GM23338 (cell line): Measurements from ENCODE around the gene RNF182. TPM values are rescaled to one million over a fixed set of nuclear protein-coding genes. Genes with fewer than 3 reads are reported as not detected.

Source experiments
- ATAC-seq: fragments of 200-7000 bp; cut with Tn5 transposase; 3 replicates; pipeline ENCODE4 v1.9.1; 2020
- DNase-seq: peaks from one replicate; pipeline ENCODE4 v3.0.0-alpha.2; 2015; ENCODE audit warnings: low spot score
- H2AFZ ChIP-seq: fragments of 200-600 bp; sonication (generic); 2 replicates; pipeline ENCODE4 v1.8.0; 2016; ENCODE audit warnings: antibody characterized with exemption, mild to moderate bottlenecking, moderate library complexity
- H3F3A ChIP-seq: fragments of 200-600 bp; sonication (generic); replicated peaks from 2 replicates; pipeline ENCODE4 v1.8.0; 2017; ENCODE audit warnings: antibody characterized with exemption, mixed run types, low read depth
- H3K27ac ChIP-seq: fragments of 200-600 bp; sonication (generic); 2 replicates; pipeline ENCODE4 v1.6.1; 2016; ENCODE audit warnings: low read depth
- H3K27me3 ChIP-seq: fragments of 200-600 bp; sonication (generic); 2 replicates; pipeline ENCODE4 v1.8.0; 2016; ENCODE audit warnings: mild to moderate bottlenecking, mixed run types, moderate library complexity; ENCODE audit not compliant: insufficient read depth
- H3K36me3 ChIP-seq: fragments of 200-600 bp; sonication (generic); 2 replicates; pipeline ENCODE4 v1.8.0; 2016; ENCODE audit warnings: mild to moderate bottlenecking; ENCODE audit not compliant: insufficient read depth
- H3K4me1 ChIP-seq: fragments of 200-600 bp; sonication (generic); 2 replicates; pipeline ENCODE4 v1.8.0; 2016; ENCODE audit warnings: mild to moderate bottlenecking, moderate library complexity; ENCODE audit not compliant: insufficient read depth
- H3K4me2 ChIP-seq: fragments of 200-600 bp; sonication (generic); 2 replicates; pipeline ENCODE4 v1.7.1; 2017; ENCODE audit warnings: mixed run types
- H3K4me3 ChIP-seq: fragments of 200-600 bp; sonication (generic); 2 replicates; pipeline ENCODE4 v1.6.1; 2016; ENCODE audit warnings: mixed run types
- H3K79me2 ChIP-seq: fragments of 200-600 bp; sonication (generic); replicated peaks from 2 replicates; pipeline ENCODE4 v1.8.0; 2017; ENCODE audit warnings: mild to moderate bottlenecking; ENCODE audit not compliant: insufficient read depth
- H3K9me2 ChIP-seq: fragments of 200-600 bp; sonication (generic); 2 replicates; pipeline ENCODE4 v1.8.0; 2017; ENCODE audit not compliant: insufficient read depth
- H4K20me1 ChIP-seq: fragments of 200-600 bp; sonication (generic); replicated peaks from 2 replicates; pipeline ENCODE4 v1.8.0; 2017; ENCODE audit warnings: mild to moderate bottlenecking; ENCODE audit not compliant: insufficient read depth
- H3K27ac Mint-ChIP-seq: 2 replicates; pipeline ENCODE4 v1.8.0; 2020; ENCODE audit warnings: inconsistent platforms, mild to moderate bottlenecking, moderate library complexity, mixed read lengths
- H3K27me3 Mint-ChIP-seq: 3 replicates; pipeline ENCODE4 v1.8.0; 2022; ENCODE audit warnings: low read depth, mild to moderate bottlenecking, moderate library complexity, mixed read lengths, inconsistent platforms; ENCODE audit not compliant: insufficient read depth, poor library complexity
- H3K36me3 Mint-ChIP-seq: 3 replicates; pipeline ENCODE4 v1.8.0; 2021; ENCODE audit warnings: low read depth, mild to moderate bottlenecking, inconsistent platforms, moderate library complexity, mixed read lengths
- H3K4me1 Mint-ChIP-seq: 3 replicates; pipeline ENCODE4 v1.8.0; 2020; ENCODE audit warnings: mild to moderate bottlenecking, inconsistent platforms, mixed read lengths
- H3K4me3 Mint-ChIP-seq: 3 replicates; pipeline ENCODE4 v1.8.0; 2021; ENCODE audit warnings: moderate library complexity, mild to moderate bottlenecking, inconsistent platforms, mixed read lengths
- H3K9me3 Mint-ChIP-seq: 3 replicates; pipeline ENCODE4 v1.8.0; 2020; ENCODE audit warnings: moderate library complexity, mild to moderate bottlenecking, inconsistent platforms, mixed read lengths
- CREB1 ChIP-seq: fragments of 250-450 bp; sonication (Bioruptor Pico); IDR thresholded peaks from 2 replicates; pipeline ENCODE4 v1.5.0; 2020; ENCODE audit warnings: low read depth, mild to moderate bottlenecking, moderate library complexity
- EZH2 ChIP-seq: fragments of 200-600 bp; sonication (generic); IDR thresholded peaks from one replicate; pipeline ENCODE4 v1.8.0; 2017; ENCODE audit warnings: antibody characterized with exemption, mild to moderate bottlenecking, low read depth; ENCODE audit not compliant: unreplicated experiment
- JUNB ChIP-seq: IDR thresholded peaks from one replicate; pipeline ENCODE4 v1.6.1; 2016; ENCODE audit warnings: antibody characterized with exemption; ENCODE audit not compliant: unreplicated experiment
- NANOG ChIP-seq: IDR thresholded peaks from 2 replicates; pipeline ENCODE4 v1.6.1; 2016; ENCODE audit warnings: antibody characterized with exemption, borderline replicate concordance
- POLR2AphosphoS5 ChIP-seq: IDR thresholded peaks from 2 replicates; pipeline ENCODE4 v1.6.1; 2016; ENCODE audit warnings: antibody characterized with exemption, low read depth
- STAT1 ChIP-seq: IDR thresholded peaks from one replicate; pipeline ENCODE4 v1.6.1; 2016; ENCODE audit warnings: antibody characterized with exemption; ENCODE audit not compliant: unreplicated experiment
- ZNF114 ChIP-seq: fragments of 250-450 bp; sonication (Bioruptor Pico); IDR thresholded peaks from 2 replicates; pipeline ENCODE4 v1.5.0; 2020; ENCODE audit warnings: mild to moderate bottlenecking, moderate library complexity
- ZNF331 ChIP-seq: fragments of 250-450 bp; sonication (Bioruptor Pico); IDR thresholded peaks from 2 replicates; pipeline ENCODE4 v1.5.0; 2020; ENCODE audit warnings: low read depth, mild to moderate bottlenecking, moderate library complexity
- ZNF462 ChIP-seq: fragments of 250-450 bp; sonication (Bioruptor Pico); IDR thresholded peaks from 2 replicates; pipeline ENCODE4 v1.5.0; 2020; ENCODE audit warnings: mild to moderate bottlenecking, moderate library complexity
- polyA plus RNA-seq: library from polyadenylated mRNA; unstranded; fragments of >200 nt; fragmentation: Nextera tagmentation; extraction: Ambion mirVana; gene quantifications from 2 replicates; pipeline ENCODE4 v1.2.1, GENCODE V29; 2016
- total RNA-seq: library from RNA; depleted of rRNA; stranded (reverse); fragments of >200 nt; shearing (Covaris generic); gene quantifications from 2 replicates; pipeline ENCODE4 v1.2.3, GENCODE V29; 2014
- TF ChIP-seq, protein P1 (sequence below), 2 experiments: fragments of 200-600 bp in 1 of 2; sonication (generic) in 1 of 2; conservative IDR thresholded peaks; 2 replicates each; pipeline versions ENCODE4 v1.5.1 to v1.6.1; 2016 to 2017; ENCODE audit warnings: antibody characterized with exemption in 2 of 2, low read depth in 2 of 2, mild to moderate bottlenecking in 2 of 2, moderate library complexity in 1 of 2
- TF ChIP-seq, protein P2 (sequence below): IDR thresholded peaks from 2 replicates; pipeline ENCODE4 v1.6.1; 2016; ENCODE audit warnings: antibody characterized with exemption
- TF ChIP-seq, protein P3 (sequence below): IDR thresholded peaks from one replicate; pipeline ENCODE4 v1.6.1; 2018; ENCODE audit warnings: antibody characterized with exemption; ENCODE audit not compliant: unreplicated experiment

The RNF182 gene
- total and polyA plus RNA-seq, 2 experiments from 2014 or later: 3.2 to 9.8 TPM

DNA sequence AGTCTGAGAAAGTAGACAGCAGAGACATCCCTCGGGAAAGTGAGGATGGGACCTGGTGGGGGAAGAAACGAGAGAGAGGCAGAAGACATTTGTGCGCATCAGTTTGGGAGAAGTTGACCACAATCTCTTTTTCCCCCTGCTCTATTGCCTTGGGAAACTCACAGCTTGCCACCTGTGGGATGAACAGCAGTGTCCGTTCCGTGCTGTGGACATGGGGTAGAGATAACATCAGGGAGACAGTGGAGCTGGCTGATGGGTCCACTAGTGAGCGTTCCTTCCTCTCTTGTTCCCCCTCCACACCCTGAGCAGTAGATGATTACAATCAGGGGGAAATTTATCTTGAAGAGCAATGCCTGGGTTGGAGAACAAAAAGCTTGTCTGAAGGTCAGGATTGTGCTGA, 21.8 kb upstream of the RNF182 start:
- no peak overlapping the region for H3K4me3 Mint-ChIP-seq
- ATAC-seq (no peak), DNase-seq (no peak)
- no peaks in the 10 kb centered on the region for H3K9me3 Mint-ChIP-seq
- no peaks in the 10 kb centered on the region for H3K4me1 Mint-ChIP-seq
- no peaks in the 10 kb centered on the region for H3K36me3 Mint-ChIP-seq
- no peaks in the 10 kb centered on the region for H3K9me2 ChIP-seq
- H3K79me2 ChIP-seq: no peaks in the 10 kb centered on the region
- H3K27ac Mint-ChIP-seq: no peak overlapping the region
- TF ChIP-seq, protein P1, sequence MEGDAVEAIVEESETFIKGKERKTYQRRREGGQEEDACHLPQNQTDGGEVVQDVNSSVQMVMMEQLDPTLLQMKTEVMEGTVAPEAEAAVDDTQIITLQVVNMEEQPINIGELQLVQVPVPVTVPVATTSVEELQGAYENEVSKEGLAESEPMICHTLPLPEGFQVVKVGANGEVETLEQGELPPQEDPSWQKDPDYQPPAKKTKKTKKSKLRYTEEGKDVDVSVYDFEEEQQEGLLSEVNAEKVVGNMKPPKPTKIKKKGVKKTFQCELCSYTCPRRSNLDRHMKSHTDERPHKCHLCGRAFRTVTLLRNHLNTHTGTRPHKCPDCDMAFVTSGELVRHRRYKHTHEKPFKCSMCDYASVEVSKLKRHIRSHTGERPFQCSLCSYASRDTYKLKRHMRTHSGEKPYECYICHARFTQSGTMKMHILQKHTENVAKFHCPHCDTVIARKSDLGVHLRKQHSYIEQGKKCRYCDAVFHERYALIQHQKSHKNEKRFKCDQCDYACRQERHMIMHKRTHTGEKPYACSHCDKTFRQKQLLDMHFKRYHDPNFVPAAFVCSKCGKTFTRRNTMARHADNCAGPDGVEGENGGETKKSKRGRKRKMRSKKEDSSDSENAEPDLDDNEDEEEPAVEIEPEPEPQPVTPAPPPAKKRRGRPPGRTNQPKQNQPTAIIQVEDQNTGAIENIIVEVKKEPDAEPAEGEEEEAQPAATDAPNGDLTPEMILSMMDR (conservative IDR thresholded peaks at IDR 0.05; ENCODE audit: low read depth in 2 of 2): no peak
- TF ChIP-seq EZH2: no peak
- TF ChIP-seq, protein P2, sequence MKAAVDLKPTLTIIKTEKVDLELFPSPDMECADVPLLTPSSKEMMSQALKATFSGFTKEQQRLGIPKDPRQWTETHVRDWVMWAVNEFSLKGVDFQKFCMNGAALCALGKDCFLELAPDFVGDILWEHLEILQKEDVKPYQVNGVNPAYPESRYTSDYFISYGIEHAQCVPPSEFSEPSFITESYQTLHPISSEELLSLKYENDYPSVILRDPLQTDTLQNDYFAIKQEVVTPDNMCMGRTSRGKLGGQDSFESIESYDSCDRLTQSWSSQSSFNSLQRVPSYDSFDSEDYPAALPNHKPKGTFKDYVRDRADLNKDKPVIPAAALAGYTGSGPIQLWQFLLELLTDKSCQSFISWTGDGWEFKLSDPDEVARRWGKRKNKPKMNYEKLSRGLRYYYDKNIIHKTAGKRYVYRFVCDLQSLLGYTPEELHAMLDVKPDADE: no peak
- no peak for TF ChIP-seq JUNB
- no peak for TF ChIP-seq NANOG
- TF ChIP-seq ZNF462 (CRISPR knock-in tag): no peak
- no peak for TF ChIP-seq ZNF114 (CRISPR knock-in tag)
- no peak for TF ChIP-seq CREB1 (CRISPR knock-in tag)
- TF ChIP-seq ZNF331 (CRISPR knock-in tag): no peak
- TF ChIP-seq STAT1: no peak
- no peak for TF ChIP-seq POLR2AphosphoS5
- TF ChIP-seq, protein P3, sequence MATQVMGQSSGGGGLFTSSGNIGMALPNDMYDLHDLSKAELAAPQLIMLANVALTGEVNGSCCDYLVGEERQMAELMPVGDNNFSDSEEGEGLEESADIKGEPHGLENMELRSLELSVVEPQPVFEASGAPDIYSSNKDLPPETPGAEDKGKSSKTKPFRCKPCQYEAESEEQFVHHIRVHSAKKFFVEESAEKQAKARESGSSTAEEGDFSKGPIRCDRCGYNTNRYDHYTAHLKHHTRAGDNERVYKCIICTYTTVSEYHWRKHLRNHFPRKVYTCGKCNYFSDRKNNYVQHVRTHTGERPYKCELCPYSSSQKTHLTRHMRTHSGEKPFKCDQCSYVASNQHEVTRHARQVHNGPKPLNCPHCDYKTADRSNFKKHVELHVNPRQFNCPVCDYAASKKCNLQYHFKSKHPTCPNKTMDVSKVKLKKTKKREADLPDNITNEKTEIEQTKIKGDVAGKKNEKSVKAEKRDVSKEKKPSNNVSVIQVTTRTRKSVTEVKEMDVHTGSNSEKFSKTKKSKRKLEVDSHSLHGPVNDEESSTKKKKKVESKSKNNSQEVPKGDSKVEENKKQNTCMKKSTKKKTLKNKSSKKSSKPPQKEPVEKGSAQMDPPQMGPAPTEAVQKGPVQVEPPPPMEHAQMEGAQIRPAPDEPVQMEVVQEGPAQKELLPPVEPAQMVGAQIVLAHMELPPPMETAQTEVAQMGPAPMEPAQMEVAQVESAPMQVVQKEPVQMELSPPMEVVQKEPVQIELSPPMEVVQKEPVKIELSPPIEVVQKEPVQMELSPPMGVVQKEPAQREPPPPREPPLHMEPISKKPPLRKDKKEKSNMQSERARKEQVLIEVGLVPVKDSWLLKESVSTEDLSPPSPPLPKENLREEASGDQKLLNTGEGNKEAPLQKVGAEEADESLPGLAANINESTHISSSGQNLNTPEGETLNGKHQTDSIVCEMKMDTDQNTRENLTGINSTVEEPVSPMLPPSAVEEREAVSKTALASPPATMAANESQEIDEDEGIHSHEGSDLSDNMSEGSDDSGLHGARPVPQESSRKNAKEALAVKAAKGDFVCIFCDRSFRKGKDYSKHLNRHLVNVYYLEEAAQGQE: no peak
- H4K20me1 ChIP-seq: no peaks in the 10 kb centered on the region
- peaks cover 4% of the 10 kb centered on the region for H3K27me3 Mint-ChIP-seq
- no peaks in the 10 kb centered on the region for H3K36me3 ChIP-seq
- no peaks in the 10 kb centered on the region for H3K4me1 ChIP-seq
- no peaks in the 10 kb centered on the region for H3K27me3 ChIP-seq
- no peak overlapping the region for H3K4me3 ChIP-seq
- H2AFZ ChIP-seq: no peak overlapping the region
- no peaks in the 10 kb centered on the region for H3F3A ChIP-seq
- no peak overlapping the region for H3K27ac ChIP-seq
- H3K4me2 ChIP-seq: no peak overlapping the region
